HL-60/S4 treated with phorbol 12-myristate 13-acetate at 8.2 ng/mL for 4 days and 3 days (cell line): ENCODE measurements around the gene FERMT2.

Source experiments
- in situ Hi-C: fragments of 300-500 bp; cut with MboI; formaldehyde crosslinking; loops from 2 replicates; pipeline ENCODE4 v1.15.0; 2022; ENCODE audit warnings: low sequenced_read_pairs

The FERMT2 gene

GRCh38 chr14:52829527-52830185, 121.2 kb downstream of the FERMT2 start:
- in situ Hi-C loops: no loop called here

GRCh38 chr14:52827426-52827825, 123.4 kb downstream of the FERMT2 start:
- in situ Hi-C loops: no loop called here

DNA sequence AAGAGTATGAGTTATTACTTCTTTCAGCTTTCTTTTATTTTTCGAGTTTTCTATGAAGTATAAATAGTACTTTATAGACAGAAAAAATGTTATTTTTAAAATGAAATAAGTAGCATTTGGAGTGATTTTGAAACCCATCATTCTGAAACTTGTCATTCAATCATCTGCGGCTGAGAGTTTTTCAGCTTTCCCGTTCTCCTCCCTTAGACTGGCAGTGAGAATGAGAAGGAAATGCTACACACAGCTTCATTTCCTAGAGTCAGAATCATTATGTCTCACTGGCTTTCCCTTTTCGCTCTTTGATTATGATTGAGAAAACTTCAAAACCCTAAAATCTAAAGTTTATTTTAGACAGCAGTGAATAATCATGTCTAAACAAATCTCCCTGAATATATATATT, 125.8 kb downstream of the FERMT2 start:
- in situ Hi-C loops: no loop called here

GRCh38 chr14:52824462-52824861, 126.4 kb downstream of the FERMT2 start:
- in situ Hi-C loops: no loop called here

DNA sequence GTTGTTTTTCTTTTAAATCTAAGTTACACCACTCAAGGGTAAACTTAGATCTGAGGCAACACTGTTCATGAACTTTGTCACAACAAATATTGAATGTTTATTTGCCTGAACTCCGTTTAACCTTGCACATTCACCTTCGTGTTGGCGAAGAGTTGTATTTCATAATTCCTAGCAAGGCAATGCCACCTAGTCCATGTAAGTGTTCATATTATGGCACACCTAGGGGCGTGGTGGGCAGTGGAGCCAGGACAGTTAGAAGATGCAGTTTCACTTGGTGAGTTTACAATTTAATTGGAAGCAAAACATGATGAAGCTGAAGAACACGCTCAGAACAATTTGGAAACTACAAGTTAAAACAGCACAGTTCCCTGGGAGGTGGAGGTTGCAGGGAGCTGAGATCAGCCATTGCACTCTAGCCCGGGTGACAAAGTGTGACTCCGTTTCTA, 129.0 kb downstream of the FERMT2 start:
- in situ Hi-C loops: no loop called here

DNA sequence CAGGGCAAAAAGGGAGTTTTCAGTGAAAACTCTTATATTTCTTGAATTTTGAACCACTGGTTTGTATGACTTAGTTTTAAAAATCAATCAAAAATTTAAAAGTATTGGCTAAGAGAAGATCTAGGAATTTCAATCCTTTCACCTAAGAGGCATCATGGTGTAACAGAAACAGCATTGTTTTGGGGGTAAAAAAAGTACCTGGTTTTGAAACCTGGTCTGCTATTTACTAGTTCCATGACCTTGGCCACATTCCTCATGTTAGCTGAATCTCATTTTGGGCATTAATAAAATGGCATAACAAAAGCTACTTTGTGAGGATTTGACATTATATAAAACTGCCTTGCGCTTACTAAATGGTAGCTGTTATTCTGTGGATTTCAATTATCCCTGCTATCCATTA, 142.7 kb downstream of the FERMT2 start:
- in situ Hi-C loops: no loop called here
